GM12878 (cell line): Measurements from ENCODE around the gene ANO1. TPM values are rescaled to one million over a fixed set of nuclear protein-coding genes. Genes with fewer than 3 reads are reported as not detected.

Experiments
- ATAC-seq: fragments of 200-7000 bp; cut with Tn5 transposase; 3 replicates; pipeline ENCODE4 v1.9.1; 2020; ENCODE audit warnings: mild to moderate bottlenecking, moderate library complexity
- BruUV-seq: library from RNA; stranded (reverse); fragments of 400-500 nt; replicated peaks from 2 replicates; lab custom pipeline; 2021; lab: Mats Ljungman, UMichigan
- CTCF ChIA-PET: fragments of 300-600 bp; sonication (Branson Sonifier 250); formaldehyde crosslinking; extraction: SDS; loops from one replicate; lab custom pipeline; 2021; ENCODE audit warnings: inconsistent platforms; lab: Yijun Ruan, JAX
- POLR2A ChIA-PET: fragments of 350-600 bp; formaldehyde crosslinking; extraction: SDS; loops from one replicate; lab custom pipeline; 2021; ENCODE audit warnings: inconsistent platforms; lab: Charles Lee
- RAD21 ChIA-PET: fragments of 300-600 bp; sonication (Branson Sonifier 250); formaldehyde crosslinking; loops from one replicate; lab custom pipeline; 2023; ENCODE audit warnings: antibody characterized with exemption; ENCODE audit not compliant: unreplicated experiment; lab: Charles Lee
- SMC1A ChIA-PET: fragments of 300-600 bp; sonication (Branson Sonifier 250); formaldehyde crosslinking; loops from one replicate; lab custom pipeline; 2023; ENCODE audit not compliant: unreplicated experiment, uncharacterized antibody; lab: Charles Lee
- DNase-seq: peaks from one replicate; pipeline ENCODE4 v3.0.0-alpha.2; 2011; ENCODE audit warnings: low read depth, low spot score
- FAIRE-seq: peaks from 3 replicates; lab custom pipeline; 2011; peaks lifted over from hg19 to GRCh38; lab: Jason Lieb, UNC
- H2AFZ ChIP-seq: 2 replicates; pipeline ENCODE4 v1.6.0; 2011; ENCODE audit warnings: low read depth, low read length, control low read depth; ENCODE audit not compliant: control insufficient read depth
- H3K27ac ChIP-seq: 2 replicates; pipeline ENCODE4 v1.5.1; 2011; ENCODE audit warnings: control low read depth; ENCODE audit not compliant: control insufficient read depth, insufficient read depth
- H3K27me3 ChIP-seq, 2 experiments: replicated peaks in 1 of 2; 2 replicates each; pipeline versions ENCODE4 v1.6.0 to v1.6.1; 2011; ENCODE audit warnings: low read length in 1 of 2; ENCODE audit not compliant: control insufficient read depth in 2 of 2, insufficient read depth in 2 of 2
- H3K36me3 ChIP-seq, 2 experiments: 2 replicates each; pipeline ENCODE4 v1.5.1; 2011; ENCODE audit warnings: low read length in 1 of 2; ENCODE audit not compliant: control insufficient read depth in 2 of 2, insufficient read depth in 2 of 2
- H3K4me1 ChIP-seq: 2 replicates; pipeline ENCODE4 v1.6.1; 2011; ENCODE audit warnings: mild to moderate bottlenecking, low read length, moderate library complexity, mixed read lengths; ENCODE audit not compliant: control insufficient read depth, insufficient read depth
- H3K4me2 ChIP-seq: 2 replicates; pipeline ENCODE4 v1.6.0; 2011; ENCODE audit warnings: control low read depth; ENCODE audit not compliant: control insufficient read depth, insufficient read depth
- H3K4me3 ChIP-seq: fragments of 200-600 bp; sonication (generic); 2 replicates; pipeline ENCODE4 v1.5.1; 2016
- H3K79me2 ChIP-seq: 2 replicates; pipeline ENCODE4 v1.6.0; 2011; ENCODE audit warnings: low read length; ENCODE audit not compliant: control insufficient read depth, insufficient read depth
- H3K9ac ChIP-seq: 2 replicates; pipeline ENCODE4 v1.8.0; 2011; ENCODE audit warnings: low read length, control low read depth, mixed read lengths; ENCODE audit not compliant: control insufficient read depth, insufficient read depth
- H3K9me3 ChIP-seq: replicated peaks from 3 replicates; pipeline ENCODE4 v1.5.1; 2011; ENCODE audit warnings: mild to moderate bottlenecking, low read length; ENCODE audit not compliant: control insufficient read depth, insufficient read depth
- H4K20me1 ChIP-seq: 2 replicates; pipeline ENCODE4 v1.6.0; 2011; ENCODE audit not compliant: control insufficient read depth, insufficient read depth
- CTCF ChIP-seq, 3 experiments: IDR thresholded peaks in 2 of 3; conservative IDR thresholded peaks in 1 of 3; 2 replicates each; pipeline ENCODE4 v1.5.1; 2011; ENCODE audit warnings: low read depth in 3 of 3, low read length in 3 of 3, mild to moderate bottlenecking in 3 of 3, control low read depth in 2 of 3, moderate library complexity in 2 of 3, inconsistent platforms in 1 of 3, mixed read lengths in 1 of 3; ENCODE audit not compliant: control insufficient read depth in 2 of 3, insufficient read depth in 1 of 3; ENCODE audit errors: extremely low read depth in 1 of 3
- RCOR1 ChIP-seq: conservative IDR thresholded peaks from 2 replicates; pipeline ENCODE4 v1.6.1; 2012; ENCODE audit warnings: low read depth, low read length, improper control_type of control experiment
- RFX5 ChIP-seq: IDR thresholded peaks from 2 replicates; pipeline ENCODE4 v1.6.1; 2011; ENCODE audit warnings: low read depth, low read length, improper control_type of control experiment
- WGBS: methylation state at CpG from one replicate; pipeline ENCODE4 v1.1.6; 2016; ENCODE audit warnings: low lambda C conversion rate; ENCODE audit not compliant: insufficient replicate concordance, insufficient coverage; ENCODE audit errors: missing lambda C conversion rate; 5-methylcytosine and 5-hydroxymethylcytosine counted together
- in situ Hi-C: fragments of 300-500 bp; cut with MboI; formaldehyde crosslinking; loops from 9 replicates; pipeline ENCODE4 v1.14.3; 2018; ENCODE audit warnings: mixed read lengths
- intact Hi-C: fragments of 100-400 bp; cut with micrococcal nuclease; formaldehyde crosslinking; loops from one replicate; pipeline ENCODE4 v1.14.2; 2022; ENCODE audit not compliant: unreplicated experiment
- polyA plus RNA-seq, 11 experiments: library from polyadenylated mRNA; depleted of rRNA in 4 of 11; unstranded in 6 of 11; stranded (reverse) in 5 of 11; fragments of >200 nt; fragmentation: Nextera tagmentation in 4 of 11; fragmentation: Illumina TruSeq in 1 of 11; extraction: Ambion mirVana in 4 of 11; extraction: Trizol in 1 of 11; gene quantifications; 1 replicate in 1 of 11; 2 replicates in 10 of 11; pipeline versions ENCODE4 v1.2.1 to v1.2.3, GENCODE V29; 2011 to 2016; ENCODE audit warnings: inconsistent platforms in 2 of 11, missing spikeins in 2 of 11, low read depth in 1 of 11
- total RNA-seq, 4 experiments: library from RNA; depleted of rRNA in 3 of 4; stranded (reverse); fragments of >200 nt in 3 of 4; fragmentation: Illumina TruSeq in 1 of 4; extraction: Trizol in 1 of 4; gene quantifications; 2 replicates each; pipeline versions ENCODE4 v1.2.1 to v1.2.3, GENCODE V29; 2013 to 2021

The ANO1 gene
- total and polyA plus RNA-seq, 10 of the 15 experiments (the other 5 are each of a cell fraction or from before 2014, with no cell fraction given): 0.01 to 0.38 (median 0.06) TPM; not detected in 7

- Histone ChIP-seq H3K9ac (no peak overlapping the region), H2AFZ (no peak overlapping the region), H3K4me1 (no peaks in the 10 kb centered on the region), H3K4me2 (no peak overlapping the region), H3K36me3 (no peaks in the 10 kb centered on the region)
- no peak for FAIRE-seq
- no peak for TF ChIP-seq RCOR1
- no peak for TF ChIP-seq RFX5
- TF ChIP-seq CTCF (IDR thresholded peaks at IDR 0.05 in 2 of 3, conservative IDR thresholded peaks at IDR 0.05 in 1 of 3; ENCODE audit: control insufficient read depth in 2 of 3, extremely low read depth in 1 of 3, insufficient read depth in 1 of 3, low read depth in 3 of 3, low read length in 3 of 3): peak in 2 of 3 experiments; percentile 9 to 17; a peak in 3 of 6 replicates
- TF ChIP-seq, all 136 proteins: peak for 1
- ATAC-seq (no peak), DNase-seq (no peak)
- RAD21 ChIA-PET: no interaction called here
- Histone ChIP-seq H3K27ac (no peak overlapping the region), H3K79me2 (no peaks in the 10 kb centered on the region), H3K9me3 (no peaks in the 10 kb centered on the region), H3K4me3 (no peak overlapping the region), H4K20me1 (no peaks in the 10 kb centered on the region), H3K27me3 (peaks cover 3 to 4% of the 10 kb centered on the region in 2 experiments; a peak in 3 of 4 replicates)
- CTCF ChIA-PET: no interaction called here
- in situ Hi-C loops: no loop called here
- intact Hi-C loops: no loop called here
- WGBS: 11% methylated on average over 4 of the region's 4 CpGs
- SMC1A ChIA-PET: no interaction called here
- no TSS peak for BruUV-seq
- POLR2A ChIA-PET: no interaction called here
These were observed 4.7 kb downstream of the ANO1 start for GRCh38 chr11:70082829-70083228.
